ENCODE results near the gene TTC33.
"Not testable (repeated sequence)": the region's sequence is repeated elsewhere in the genome, so short reads cannot be mapped to it uniquely, and the experiment has no call there.

Gene TTC33

DNA sequence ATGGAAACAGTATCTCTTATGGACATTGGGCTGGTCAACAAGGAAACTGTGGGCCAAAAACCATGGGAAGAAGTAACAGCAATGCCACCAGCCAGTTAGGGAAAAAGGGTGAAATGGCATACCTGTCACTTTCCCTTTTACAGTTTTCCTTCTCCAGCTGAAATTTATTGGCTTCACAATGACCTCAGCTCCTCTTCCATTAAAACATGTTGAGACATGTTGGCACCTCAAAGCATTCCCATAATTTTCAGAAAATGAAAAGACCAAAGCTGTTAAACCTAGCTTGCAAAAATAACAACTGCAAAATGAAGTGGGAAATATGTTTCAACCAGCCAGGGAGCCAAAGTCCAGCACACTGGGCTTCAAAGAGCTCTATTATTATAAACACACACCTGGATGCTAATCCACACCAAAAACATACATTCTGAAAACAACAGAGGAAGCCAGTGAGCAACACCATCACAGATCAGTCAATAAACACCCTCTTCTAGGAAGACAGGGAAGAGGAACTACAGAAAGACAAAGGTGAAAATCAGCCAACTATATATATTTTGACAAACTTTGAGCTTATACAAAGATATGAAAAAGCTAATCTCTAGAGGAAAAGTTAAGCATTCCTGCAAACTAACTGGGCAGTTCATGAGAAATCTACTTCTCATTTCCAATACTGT is 154.4 kb downstream of the TTC33 start:
- DNase-seq: no peak

DNA sequence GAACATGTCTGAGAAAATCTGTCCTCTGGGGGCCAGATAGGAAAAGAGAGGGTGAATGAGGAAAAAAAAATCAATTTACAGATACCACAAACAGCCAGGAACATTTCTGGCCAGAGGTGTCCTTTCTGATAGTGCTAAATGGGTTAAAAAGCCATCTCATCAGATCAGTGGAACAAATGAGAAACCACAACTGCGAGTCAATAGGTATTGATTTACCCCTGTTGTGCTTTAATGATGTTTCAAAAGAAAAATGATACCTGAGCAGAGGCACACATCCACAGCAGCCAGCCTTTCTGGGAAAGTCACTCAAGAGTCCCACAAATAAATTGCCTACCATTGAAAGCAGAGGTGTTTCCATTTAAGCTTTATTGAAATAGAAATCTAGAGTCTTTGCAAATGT is 155.4 kb downstream of the TTC33 start:
- DNase-seq: no peak

DNA sequence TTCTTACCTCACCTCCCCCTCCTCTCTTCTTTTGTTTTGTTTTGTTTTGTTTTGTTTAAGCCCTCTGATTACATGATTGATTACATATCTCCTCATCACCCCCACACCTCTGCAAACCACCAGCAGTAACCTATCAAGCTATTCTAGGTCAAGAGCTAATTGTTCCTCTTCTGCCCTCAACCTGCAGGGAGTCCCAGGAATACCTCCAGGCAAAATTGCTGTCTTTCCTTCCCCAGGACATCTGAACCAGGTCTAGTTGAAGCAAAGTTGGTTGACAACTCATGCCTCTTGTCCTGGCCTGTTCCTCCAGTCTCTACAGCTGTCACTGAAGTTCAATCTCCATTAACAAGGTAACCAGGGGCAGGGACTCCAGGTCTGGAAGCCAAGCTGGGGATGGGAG is 156.1 kb downstream of the TTC33 start:
- no peak for DNase-seq

DNA sequence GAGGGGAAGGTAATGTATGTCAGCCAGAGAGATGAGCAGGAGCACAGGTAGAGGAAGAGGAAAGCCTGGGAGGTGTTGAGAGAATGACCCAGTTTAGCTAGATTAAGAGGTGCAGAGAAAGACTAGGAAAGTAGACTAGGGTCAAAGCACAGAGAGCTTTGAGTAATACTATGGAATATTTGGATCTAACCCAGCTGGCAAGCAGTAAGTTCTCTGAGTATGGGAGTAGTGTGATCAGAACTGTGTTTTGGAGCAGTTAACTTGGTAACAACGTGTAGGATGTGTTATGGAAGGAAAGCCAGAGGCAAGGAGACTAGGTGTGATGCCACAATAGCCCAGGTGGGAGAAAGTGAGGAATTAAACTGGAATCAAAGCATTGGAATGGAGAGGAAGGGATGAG is 160.9 kb downstream of the TTC33 start:
- no peak for DNase-seq

DNA sequence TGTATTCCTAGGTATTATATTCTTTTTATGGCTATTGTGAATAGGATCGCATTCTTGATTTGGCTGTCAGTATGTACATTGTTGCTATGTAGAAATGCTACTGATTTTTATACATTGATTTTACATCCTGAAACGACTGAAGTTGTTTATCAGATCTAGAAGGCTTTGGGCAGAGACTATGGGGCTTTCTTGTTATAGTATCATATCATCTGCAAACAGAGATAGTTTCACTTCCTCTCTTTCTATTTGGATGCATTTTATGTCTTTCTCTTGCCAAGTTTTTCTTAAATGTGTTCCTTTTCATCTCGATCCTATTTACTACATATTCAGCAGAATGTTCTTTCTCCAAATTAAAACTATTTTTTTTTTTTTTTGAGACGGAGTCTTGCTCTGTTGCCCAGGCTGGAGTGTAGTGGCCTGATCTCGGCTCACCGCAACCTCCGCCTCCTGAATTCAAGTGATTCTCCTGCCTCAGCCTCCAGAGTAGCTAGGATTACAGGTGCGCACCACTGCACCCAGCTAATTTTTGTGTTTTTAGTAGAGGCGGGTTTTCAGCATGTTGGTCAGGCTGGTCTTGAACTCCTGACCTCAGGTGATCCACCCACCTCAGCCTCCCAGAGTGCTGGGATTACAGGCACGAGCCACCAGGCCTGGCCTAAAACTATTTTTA is 163.9 kb downstream of the TTC33 start:
- not testable (repeated sequence) for DNase-seq

DNA sequence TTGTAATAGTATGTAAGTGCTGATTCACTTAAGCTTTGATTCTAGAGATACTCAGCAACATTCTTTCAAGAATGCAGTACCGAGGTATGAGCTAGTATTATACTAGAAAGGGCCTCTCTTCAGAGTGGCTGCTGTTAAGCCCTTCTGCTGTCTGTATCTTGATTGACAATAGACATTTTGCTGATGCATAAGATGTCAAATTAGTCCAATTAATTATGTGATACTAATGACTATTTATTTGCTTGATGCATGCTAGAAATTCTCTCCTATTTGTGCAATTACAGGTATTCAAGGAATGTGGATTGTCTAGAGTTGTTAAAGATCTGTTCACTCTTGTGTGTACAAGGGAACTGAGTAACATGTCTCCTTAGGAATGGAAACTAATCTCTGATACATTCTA is 168.4 kb downstream of the TTC33 start:
- DNase-seq: no peak

DNA sequence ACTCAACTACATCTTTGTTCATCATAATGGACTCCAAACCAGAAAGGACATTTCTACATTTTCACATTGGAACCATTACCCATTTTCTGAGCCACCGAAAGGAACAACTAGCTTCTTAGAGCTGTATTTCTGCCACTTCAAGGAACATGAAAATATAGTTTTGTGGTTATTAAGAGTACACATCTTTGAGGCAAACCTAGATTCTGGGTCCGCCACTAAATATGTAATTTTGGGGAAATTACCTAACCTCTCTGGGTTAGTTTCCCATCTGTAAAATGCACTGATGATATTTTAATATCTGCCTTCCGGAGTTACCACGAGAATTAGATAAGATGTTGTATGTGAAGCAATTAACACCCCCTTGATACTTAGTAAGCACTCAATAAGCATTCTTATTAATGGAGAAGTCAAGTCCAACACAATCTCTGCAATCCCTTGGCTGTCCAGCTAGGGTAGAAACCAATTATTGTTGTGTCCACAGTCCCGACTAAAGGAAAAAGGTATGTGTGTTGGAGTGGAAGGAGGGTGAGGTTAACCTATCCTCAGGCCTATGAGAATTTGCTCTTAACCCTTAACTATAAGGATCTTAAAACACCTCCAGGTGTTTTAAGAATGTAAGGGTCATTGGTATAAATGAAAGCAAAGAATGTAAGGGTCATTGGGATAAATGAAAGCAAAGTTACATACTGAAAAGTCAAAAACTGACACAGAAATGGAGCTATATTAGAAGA is 170.1 kb downstream of the TTC33 start:
- DNase-seq: no peak

DNA sequence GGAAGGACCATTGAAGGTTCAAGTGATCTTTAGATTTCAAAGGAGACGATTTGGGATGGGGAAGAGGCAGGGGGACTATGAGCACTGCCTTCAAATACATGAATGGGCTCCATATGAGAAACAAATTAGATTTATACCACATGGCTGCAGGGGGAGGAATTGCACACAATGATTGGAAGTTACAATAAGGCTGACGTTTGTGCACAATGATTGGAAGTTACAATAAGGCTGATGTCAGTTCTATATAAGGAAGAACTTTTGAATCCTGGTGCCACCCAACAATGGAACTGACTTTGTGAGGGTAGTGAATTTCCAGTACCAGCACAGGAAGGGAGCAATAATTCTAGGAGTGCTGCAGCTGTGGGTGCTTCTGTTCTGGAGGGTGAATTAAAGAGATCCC is 171.7 kb downstream of the TTC33 start:
- DNase-seq: no peak

DNA sequence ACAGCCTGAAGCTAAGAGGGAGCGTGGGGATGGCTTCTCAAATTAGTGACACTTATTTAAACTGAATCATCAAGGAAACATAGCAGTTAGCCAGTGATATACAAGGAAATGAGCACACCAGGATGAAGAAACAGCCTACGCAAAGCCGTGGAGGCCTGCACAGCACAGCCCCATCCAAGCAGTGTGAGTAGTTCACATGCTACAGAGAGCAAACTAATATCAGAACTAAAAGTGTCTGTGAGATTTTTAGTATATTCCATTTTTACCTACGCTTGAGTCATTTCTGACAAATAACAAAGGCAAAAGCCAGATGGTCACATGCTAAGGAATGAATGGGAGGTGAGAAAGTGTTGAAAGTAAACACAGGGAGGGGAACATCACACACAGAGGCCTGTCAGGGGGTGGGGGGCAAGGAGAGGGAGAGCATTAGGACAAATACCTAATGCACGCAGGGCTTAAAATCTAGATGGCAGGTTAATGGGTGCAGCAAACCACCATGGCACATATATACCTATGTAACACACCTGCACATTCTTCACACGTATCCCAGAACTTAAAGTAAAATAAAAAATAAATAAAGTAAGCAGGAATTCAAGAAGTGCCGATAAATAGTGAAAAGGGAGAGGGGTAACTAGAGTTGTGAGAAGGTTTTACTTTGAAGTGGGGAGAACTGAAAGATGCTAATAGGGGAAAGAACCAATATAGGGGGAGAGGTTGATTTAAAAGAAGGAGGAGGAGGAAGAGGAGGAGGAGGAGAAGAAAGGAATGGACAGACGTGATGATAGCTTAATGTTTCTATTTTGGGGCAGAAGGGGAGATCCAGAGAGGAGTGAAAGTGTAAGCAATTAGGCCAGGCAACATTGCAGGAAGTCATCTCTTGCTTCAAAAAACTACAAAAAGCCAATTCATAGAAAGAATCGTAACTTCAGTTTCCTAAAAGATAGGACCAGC is 177.0 kb downstream of the TTC33 start:
- DNase-seq: no peak

DNA sequence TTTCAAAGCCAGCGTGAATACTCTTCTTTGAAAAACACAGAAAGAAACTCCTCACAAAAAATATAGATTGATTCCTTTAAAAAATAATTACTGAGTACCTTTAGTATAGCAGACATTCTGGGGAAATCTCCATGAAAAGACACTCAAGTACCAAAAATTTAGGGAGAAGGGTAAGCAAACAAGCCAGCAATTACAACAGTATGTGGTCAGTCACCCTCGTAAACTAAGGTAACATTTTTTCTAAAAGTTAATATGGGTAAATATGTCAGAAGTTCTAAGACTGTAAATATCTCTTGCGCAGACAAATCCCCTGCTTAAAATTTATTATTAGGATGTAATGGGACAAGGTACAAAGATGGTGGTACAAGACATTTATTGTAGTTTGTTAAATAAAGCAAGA is 178.0 kb downstream of the TTC33 start:
- DNase-seq: no peak

DNA sequence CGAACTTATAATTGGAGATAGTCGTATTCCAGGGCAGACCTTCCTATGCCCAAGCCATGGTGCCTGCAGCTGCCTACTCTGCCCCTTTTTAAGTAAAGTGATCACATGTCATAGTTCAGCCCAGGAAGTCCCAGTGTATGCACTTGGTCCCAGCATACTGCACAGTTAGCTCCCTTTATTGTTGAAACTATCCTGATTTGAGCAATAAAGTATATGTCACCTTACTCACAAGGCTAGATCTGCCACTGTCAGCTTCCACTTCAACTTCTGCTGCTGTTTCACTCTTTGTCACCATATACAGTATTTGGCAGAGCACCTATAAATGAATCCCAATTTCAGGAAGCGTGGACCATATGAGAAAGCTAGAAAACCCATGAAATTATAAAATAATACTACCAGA is 179.8 kb downstream of the TTC33 start:
- DNase-seq: no peak

DNA sequence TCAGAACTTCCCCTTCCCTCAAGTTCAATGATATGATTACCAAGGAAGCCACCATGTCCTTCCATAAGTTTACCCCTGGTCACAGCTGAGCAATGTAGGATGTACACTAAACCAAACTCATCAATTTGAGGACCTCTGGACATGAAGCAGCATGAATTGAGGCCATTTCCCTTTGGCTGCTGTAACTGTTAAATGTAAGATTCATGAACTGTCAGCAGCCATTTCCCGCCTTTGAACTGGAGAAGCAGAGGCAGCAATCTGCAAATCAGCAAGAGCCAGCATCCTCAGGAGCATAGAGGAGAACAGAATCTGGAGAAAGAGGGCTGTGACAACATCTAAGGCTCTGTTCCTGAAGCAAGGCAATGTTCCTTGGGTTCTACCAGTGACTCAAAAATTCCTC is 180.3 kb downstream of the TTC33 start:
- DNase-seq: no peak

DNA sequence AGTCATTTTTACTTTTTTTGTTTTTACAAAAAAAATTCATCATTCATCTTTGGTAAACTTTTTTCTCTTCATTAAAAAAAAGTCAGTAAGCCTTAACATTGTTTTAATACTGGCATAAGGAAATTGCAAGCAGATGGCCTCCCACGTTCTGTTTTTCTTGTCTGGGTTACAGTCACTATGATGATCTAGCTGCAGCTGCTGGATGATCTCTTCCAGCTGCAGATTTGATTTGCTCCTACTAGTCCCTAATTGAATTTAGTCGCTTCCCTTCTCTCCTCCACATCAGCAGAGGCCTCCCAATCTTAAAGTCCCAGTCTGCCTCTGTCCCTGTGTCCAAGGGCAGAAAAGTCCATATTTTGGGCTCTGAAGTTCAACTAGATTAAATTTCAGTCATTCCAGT is 182.8 kb downstream of the TTC33 start:
- DNase-seq: no peak

DNA sequence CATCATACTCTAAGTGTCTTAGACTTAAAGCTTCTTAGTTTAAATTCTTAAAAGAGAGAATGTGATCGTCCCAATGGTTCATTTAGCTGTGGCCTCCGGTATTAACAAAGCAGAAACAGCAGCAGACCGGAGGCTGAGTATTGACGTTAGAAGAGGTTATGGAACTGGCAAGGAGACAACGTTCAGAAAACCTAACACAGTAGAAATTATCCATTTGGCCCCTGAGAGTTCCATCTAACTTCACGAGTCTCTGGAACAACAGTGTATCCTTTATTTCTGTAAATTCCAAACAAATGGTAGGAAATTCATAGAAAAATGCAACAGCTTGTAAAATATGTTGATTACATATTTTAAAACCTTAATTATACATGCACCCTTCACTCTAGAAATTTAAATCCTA is 183.4 kb downstream of the TTC33 start:
- no peak for DNase-seq

DNA sequence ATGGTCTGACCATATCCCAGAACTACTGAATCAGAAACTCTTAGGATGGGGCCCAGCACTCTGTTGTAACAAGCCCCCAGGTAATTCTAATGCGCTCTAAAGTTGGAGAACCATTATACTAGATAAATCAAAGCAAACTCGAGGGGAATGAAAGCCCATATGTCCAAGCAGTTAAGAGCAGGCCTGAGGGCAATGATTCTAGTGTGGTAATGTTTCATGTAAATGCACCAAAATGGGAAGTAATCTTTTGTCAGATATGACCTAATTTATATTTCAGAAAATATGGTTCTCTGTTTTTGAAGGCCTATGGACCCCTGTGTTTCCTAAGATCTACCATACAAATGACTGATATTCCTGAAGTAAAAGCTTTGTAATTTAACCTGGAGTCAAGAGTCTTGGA is 184.0 kb downstream of the TTC33 start:
- DNase-seq: no peak

DNA sequence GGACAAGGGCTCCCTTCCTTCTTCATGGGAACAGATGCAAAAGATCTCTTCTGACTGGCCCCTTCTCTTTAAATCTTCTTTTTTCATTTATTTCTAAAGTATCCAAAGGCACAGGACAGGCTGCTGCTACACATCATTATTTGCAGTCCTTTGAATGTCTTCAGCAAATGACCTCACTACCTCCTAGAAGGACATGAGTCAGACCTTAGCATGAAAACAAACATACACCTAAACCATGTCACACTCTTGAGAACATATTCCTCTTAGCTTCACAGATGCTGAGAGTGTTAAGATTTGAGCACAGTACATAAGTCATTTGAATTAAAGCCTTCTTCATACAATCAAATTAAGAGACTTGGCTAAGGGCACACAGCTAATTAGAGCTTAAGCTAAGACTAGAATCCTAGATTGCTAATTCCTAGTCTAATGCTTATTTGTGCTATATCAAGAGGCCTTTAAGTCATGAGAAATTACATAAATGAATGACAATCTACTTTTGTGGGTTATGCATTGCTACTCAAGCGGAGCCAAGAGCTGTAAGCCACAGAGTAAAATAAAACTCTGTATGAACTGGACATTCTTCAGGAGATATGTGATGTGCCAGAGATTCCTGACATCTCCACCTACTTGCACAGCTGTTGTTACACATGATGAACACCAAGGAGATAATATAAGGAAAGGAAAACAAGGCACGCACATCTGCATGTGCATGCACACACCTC is 185.2 kb downstream of the TTC33 start:
- no peak for DNase-seq

DNA sequence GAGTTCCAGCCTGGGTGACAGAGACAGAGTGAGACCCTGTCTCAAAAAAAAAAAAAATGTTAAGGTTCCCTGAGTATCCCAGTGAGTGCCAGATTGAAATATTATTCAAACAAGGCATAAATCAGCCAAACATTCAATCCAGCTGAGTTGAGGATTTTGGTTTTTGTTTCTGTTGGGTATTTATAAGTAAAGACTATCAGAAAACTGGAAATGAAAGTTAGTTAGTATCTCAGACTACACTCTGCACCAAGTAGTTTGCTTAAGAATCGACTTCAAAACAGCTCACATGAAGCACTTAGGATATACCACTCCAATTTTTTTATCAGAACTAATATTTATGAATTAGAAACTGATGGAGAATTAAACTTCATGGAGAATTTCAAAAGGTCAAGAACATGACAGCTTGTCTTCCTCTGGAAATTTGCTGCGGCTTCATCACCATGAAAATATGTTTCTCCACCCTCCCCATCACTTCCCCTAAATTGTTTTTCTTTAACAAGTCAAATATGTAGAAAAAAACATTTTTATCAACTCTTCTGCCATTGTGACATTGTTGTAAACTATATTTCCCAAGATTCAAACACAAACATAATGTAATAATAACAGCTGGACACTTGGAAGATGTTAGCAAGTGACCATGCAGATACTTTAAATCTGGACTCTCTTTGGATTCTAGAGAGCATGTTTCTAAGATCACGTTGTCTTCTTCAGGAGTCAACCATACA is 186.1 kb downstream of the TTC33 start:
- DNase-seq: no peak

DNA sequence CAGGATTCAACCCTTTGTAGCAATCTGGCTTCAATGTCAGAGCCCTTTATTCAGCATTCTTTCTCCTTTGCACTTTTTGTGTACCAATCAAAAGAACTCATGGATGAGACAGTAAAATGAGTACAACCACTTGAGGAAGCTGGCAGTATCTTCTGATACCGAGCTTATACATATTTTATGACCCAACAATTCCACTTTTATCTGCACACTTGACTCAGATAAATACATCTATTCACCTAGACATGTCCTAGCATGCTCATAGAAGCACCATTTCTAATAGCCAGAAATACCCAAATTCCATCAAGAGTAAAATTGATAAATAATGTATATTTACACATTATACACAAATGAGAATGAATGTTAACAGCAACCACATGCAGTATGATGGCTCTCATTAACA is 187.2 kb downstream of the TTC33 start:
- DNase-seq: no peak

DNA sequence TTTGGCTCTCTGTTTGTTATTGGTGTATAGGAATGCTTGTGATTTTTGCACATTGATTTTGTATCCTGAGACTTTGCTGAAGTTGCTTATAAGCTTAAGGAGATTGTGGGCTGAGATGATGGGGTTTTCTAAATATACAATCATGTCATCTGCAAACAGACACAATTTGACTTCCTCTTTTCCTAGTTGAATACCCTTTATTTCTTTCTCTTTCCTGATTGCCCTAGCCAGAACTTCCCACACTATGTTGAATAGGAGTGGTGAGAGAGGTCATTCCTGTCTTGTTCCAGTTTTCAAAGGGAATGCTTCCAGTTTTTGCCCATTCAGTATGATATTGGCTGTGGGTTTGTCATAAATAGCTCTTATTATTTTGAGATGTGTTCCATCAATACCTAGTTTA is 192.6 kb downstream of the TTC33 start:
- not testable (repeated sequence) for DNase-seq

DNA sequence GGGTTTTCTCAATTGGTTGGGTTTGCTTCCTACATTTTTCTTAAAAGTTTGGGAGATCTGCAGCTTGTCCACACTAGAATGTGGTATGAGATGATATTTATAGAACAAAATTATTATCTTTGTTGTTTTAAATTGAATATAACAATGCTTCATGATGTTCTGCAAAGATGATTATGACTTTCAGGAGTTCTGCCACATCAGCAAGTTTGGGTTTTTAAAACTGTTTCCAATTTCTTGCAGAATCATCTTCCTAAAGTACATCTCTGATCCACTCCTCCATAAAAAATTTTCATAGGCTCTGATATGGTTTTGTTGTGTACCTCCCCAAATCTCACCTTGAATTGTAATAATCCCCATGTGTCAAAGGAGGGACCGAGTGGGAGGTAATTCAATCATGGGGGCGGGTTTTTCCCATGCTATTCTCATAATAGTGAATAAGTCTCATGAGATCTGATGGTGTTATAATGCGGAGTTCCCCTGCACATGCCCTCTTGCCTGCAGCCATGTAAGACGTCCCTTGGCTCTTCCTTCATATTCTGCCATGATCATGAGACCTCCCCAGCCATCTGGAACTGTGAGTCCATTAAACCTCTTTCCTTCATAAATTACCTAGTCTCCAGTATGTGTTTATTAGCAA is 195.2 kb downstream of the TTC33 start:
- no peak for DNase-seq

DNA sequence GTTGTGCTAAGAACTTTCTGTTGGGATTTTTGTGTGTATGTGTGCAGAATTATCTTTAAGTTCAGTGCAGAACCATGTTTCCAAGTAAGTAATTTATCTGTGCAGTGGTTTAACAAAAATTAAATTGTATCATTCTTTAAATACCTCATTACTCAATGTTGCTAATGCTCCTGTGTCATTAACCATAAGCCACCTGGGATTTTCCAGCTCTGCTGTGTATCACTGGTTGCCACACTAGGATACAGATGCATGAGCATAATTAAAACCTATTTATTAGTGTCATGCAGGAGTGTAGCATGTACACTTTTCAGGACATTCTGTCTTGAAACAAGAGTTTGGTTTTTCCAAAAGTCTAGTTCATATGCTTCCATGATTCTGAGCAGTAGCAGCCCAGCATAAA is 196.5 kb downstream of the TTC33 start:
- DNase-seq: no peak

All from activated T-cell treated with anti-CD3 and anti-CD28 coated beads, Interleukin-2, amount 50 U/mL, for 1 hour (primary cell).